HepG2 (cell line): ENCODE measurements around the gene ATG2A. TPM values are rescaled to one million over a fixed set of nuclear protein-coding genes. Genes with fewer than 3 reads are reported as not detected.

Experiments used
- ATF5 ChIP-seq: sonication (generic); formaldehyde crosslinking; IDR thresholded peaks from 2 replicates; pipeline ENCODE4 v1.4.0; 2020; ENCODE audit warnings: mild to moderate bottlenecking, low read depth, missing genetic modification reagents
- CBX2 ChIP-seq, 2 experiments: fragments of 200-600 bp in 1 of 2; sonication (generic); formaldehyde crosslinking in 1 of 2; IDR thresholded peaks; 2 replicates each; pipeline versions ENCODE4 v1.7.0 to v1.8.1; 2018 to 2022; ENCODE audit warnings: low read depth in 2 of 2, low read length in 1 of 2, mild to moderate bottlenecking in 1 of 2, missing genetic modification reagents in 1 of 2
- CC2D1A ChIP-seq: sonication (generic); formaldehyde crosslinking; IDR thresholded peaks from 2 replicates; pipeline ENCODE4 v1.8.1; 2023; ENCODE audit warnings: mild to moderate bottlenecking, missing genetic modification reagents
- CHCHD3 ChIP-seq: sonication (generic); formaldehyde crosslinking; IDR thresholded peaks from 2 replicates; pipeline ENCODE4 v1.8.0; 2022; ENCODE audit warnings: mild to moderate bottlenecking, missing genetic modification reagents, moderate library complexity
- FOXC1 ChIP-seq: sonication (generic); formaldehyde crosslinking; IDR thresholded peaks from 2 replicates; pipeline ENCODE4 v1.8.0; 2022; ENCODE audit warnings: mild to moderate bottlenecking, missing genetic modification reagents, borderline replicate concordance
- GZF1 ChIP-seq: sonication (generic); formaldehyde crosslinking; IDR thresholded peaks from 2 replicates; pipeline ENCODE4 v1.5.1; 2020; ENCODE audit warnings: mild to moderate bottlenecking, missing genetic modification reagents
- HNF4A ChIP-seq: sonication (generic); formaldehyde crosslinking; IDR thresholded peaks from 2 replicates; pipeline ENCODE4 v1.4.0; 2020; ENCODE audit warnings: missing genetic modification reagents
- HOXA7 ChIP-seq: sonication (generic); formaldehyde crosslinking; IDR thresholded peaks from 2 replicates; pipeline ENCODE4 v1.8.1; 2022; ENCODE audit warnings: mild to moderate bottlenecking, missing genetic modification reagents, moderate library complexity
- HOXA9 ChIP-seq: sonication (generic); formaldehyde crosslinking; IDR thresholded peaks from 2 replicates; pipeline ENCODE4 v1.8.1; 2022; ENCODE audit warnings: missing genetic modification reagents, mild to moderate bottlenecking, moderate library complexity, borderline replicate concordance
- JUN ChIP-seq: sonication (generic); formaldehyde crosslinking; IDR thresholded peaks from 2 replicates; pipeline ENCODE4 v1.4.0; 2020; ENCODE audit warnings: mild to moderate bottlenecking, missing genetic modification reagents
- MXI1 ChIP-seq: IDR thresholded peaks from 3 replicates; pipeline ENCODE4 v1.6.1; 2012; ENCODE audit warnings: low read depth, low read length, inconsistent platforms, borderline replicate concordance
- MYC ChIP-seq: sonication (generic); formaldehyde crosslinking; IDR thresholded peaks from 2 replicates; pipeline ENCODE4 v1.9.0; 2021; ENCODE audit warnings: missing genetic modification reagents, borderline replicate concordance
- NAIF1 ChIP-seq: sonication (generic); formaldehyde crosslinking; IDR thresholded peaks from 2 replicates; pipeline ENCODE4 v1.5.0; 2020; ENCODE audit warnings: mild to moderate bottlenecking, missing genetic modification reagents, borderline replicate concordance
- ZNF12 ChIP-seq: sonication (generic); formaldehyde crosslinking; IDR thresholded peaks from 2 replicates; pipeline ENCODE4 v1.5.0; 2020; ENCODE audit warnings: missing genetic modification reagents
- ZNF20 ChIP-seq: sonication (generic); formaldehyde crosslinking; IDR thresholded peaks from 2 replicates; pipeline ENCODE4 v1.4.0; 2020; ENCODE audit warnings: mild to moderate bottlenecking, moderate library complexity, missing genetic modification reagents
- ZNF430 ChIP-seq: sonication (generic); formaldehyde crosslinking; IDR thresholded peaks from 2 replicates; pipeline ENCODE4 v1.9.0; 2021; ENCODE audit warnings: mild to moderate bottlenecking, missing genetic modification reagents
- ZNF513 ChIP-seq: sonication (generic); formaldehyde crosslinking; conservative IDR thresholded peaks from 2 replicates; pipeline ENCODE4 v1.5.0; 2020; ENCODE audit warnings: missing genetic modification reagents
- ZNF562 ChIP-seq: sonication (generic); formaldehyde crosslinking; IDR thresholded peaks from 2 replicates; pipeline ENCODE4 v1.8.0; 2022; ENCODE audit warnings: missing genetic modification reagents, borderline replicate concordance
- polyA plus RNA-seq, 8 experiments: library from polyadenylated mRNA; depleted of rRNA in 3 of 8; stranded (reverse) in 7 of 8; unstranded in 1 of 8; fragments of >200 nt; fragmentation: Illumina TruSeq in 4 of 8; extraction: Trizol in 4 of 8; gene quantifications; 2 replicates each; pipeline versions ENCODE4 v1.2.1 to v1.2.3, GENCODE V29; 2011 to 2016; ENCODE audit warnings: low read depth in 4 of 8, missing spikeins in 1 of 8, mixed read lengths in 1 of 8; ENCODE audit not compliant: insufficient read depth in 1 of 8
- total RNA-seq, 5 experiments: library from RNA; depleted of rRNA; stranded (reverse); fragments of >200 nt; fragmentation: Illumina TruSeq; extraction: Trizol; gene quantifications; 2 replicates each; pipeline ENCODE4 v1.2.3, GENCODE V29; 2016; ENCODE audit warnings: low read depth in 1 of 5
- TF ChIP-seq, protein P1 (sequence below): sonication (generic); formaldehyde crosslinking; IDR thresholded peaks from 2 replicates; pipeline ENCODE4 v1.8.1; 2023; ENCODE audit warnings: mild to moderate bottlenecking, missing genetic modification reagents
- TF ChIP-seq, protein P2 (sequence below): sonication (generic); formaldehyde crosslinking; IDR thresholded peaks from 2 replicates; pipeline ENCODE4 v1.4.0; 2020; ENCODE audit warnings: missing genetic modification reagents
- TF ChIP-seq, protein P3 (sequence below): conservative IDR thresholded peaks from 2 replicates; pipeline ENCODE4 v1.6.1; 2018; ENCODE audit warnings: missing genetic modification reagents

Gene ATG2A
- total and polyA plus RNA-seq, 2 of the 13 experiments (the other 11 are each of a cell fraction or from before 2014, with no cell fraction given), result 6.7 to 8.0 TPM

DNA sequence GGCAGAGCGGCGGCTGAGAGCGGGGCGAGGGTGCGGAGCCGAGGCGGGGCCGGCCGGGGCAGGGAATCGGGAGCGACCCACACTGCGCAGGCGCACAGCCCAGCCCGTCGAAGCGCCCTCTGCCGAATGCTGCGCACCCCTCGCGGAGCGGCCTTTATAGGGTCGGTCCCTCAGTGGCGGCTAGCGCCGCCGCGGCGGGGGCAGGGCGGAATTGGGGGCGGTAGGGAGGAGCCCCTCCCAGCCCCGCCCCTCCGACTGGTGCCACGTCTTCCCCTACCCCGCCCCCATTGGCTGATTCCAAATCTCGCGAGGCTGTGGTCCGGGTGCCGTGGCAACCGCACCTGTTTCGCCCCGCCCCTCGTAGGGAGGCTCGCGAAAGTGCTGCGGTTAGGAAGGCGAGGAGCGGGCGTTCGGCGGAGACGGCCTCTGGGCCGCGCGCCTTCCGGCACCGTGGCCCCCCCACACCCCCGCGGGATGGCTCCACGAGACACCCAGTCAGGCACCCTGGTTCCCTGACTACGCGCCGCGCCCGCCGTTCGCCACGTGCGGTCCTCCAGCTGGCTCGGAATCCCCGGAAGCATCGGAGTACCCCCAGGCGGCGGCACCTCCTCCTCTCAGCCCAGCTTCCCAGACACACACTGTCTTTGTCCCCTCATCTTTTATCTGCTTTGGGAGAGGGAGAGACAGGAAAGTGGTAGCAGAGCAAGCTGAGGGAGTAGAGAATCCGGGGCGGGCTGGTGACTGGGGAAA lies 38.3 kb downstream of the ATG2A start, which contains the start of gene EHD1 (continued):
- TF ChIP-seq FOXC1 (CRISPR knock-in tag) (0 out of 2 replicates have a peak, but pooled peaks have one; percentile 28), ZNF12 (peak; percentile 9; the same call in 1 of the 2 replicates), MXI1 (peak; percentile 94; the same call in 2 of the 3 replicates), ZNF430 (peak; percentile 86), CHCHD3 (no peak), JUN (peak; percentile 26; the same call in 1 of the 2 replicates), HOXA7 (CRISPR knock-in tag) (no peak), HNF4A (no peak), MYC (peak; percentile 88), GZF1 (CRISPR knock-in tag) (peak; percentile 46; the same call in 1 of the 2 replicates), CBX2 (IDR thresholded peaks at IDR 0.05; ENCODE audit: low read depth, low read length) (no peak), CBX2 (CRISPR knock-in tag; IDR thresholded peaks at IDR 0.05; ENCODE audit: low read depth) (no peak), CC2D1A (CRISPR knock-in tag) (no peak), ATF5 (no peak; the same call in 1 of the 2 replicates), ZNF513 (CRISPR knock-in tag) (no peak), ZNF20 (no peak), HOXA9 (CRISPR knock-in tag) (no peak), NAIF1 (CRISPR knock-in tag) (no peak), ZNF562 (CRISPR knock-in tag) (no peak)
- TF ChIP-seq, protein P1, sequence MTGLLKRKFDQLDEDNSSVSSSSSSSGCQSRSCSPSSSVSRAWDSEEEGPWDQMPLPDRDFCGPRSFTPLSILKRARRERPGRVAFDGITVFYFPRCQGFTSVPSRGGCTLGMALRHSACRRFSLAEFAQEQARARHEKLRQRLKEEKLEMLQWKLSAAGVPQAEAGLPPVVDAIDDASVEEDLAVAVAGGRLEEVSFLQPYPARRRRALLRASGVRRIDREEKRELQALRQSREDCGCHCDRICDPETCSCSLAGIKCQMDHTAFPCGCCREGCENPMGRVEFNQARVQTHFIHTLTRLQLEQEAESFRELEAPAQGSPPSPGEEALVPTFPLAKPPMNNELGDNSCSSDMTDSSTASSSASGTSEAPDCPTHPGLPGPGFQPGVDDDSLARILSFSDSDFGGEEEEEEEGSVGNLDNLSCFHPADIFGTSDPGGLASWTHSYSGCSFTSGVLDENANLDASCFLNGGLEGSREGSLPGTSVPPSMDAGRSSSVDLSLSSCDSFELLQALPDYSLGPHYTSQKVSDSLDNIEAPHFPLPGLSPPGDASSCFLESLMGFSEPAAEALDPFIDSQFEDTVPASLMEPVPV (CRISPR knock-in tag), result peak; percentile 78; the same call in 1 of the 2 replicates
- TF ChIP-seq, protein P2, sequence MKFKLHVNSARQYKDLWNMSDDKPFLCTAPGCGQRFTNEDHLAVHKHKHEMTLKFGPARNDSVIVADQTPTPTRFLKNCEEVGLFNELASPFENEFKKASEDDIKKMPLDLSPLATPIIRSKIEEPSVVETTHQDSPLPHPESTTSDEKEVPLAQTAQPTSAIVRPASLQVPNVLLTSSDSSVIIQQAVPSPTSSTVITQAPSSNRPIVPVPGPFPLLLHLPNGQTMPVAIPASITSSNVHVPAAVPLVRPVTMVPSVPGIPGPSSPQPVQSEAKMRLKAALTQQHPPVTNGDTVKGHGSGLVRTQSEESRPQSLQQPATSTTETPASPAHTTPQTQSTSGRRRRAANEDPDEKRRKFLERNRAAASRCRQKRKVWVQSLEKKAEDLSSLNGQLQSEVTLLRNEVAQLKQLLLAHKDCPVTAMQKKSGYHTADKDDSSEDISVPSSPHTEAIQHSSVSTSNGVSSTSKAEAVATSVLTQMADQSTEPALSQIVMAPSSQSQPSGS, result peak; percentile 70
- TF ChIP-seq, protein P3, sequence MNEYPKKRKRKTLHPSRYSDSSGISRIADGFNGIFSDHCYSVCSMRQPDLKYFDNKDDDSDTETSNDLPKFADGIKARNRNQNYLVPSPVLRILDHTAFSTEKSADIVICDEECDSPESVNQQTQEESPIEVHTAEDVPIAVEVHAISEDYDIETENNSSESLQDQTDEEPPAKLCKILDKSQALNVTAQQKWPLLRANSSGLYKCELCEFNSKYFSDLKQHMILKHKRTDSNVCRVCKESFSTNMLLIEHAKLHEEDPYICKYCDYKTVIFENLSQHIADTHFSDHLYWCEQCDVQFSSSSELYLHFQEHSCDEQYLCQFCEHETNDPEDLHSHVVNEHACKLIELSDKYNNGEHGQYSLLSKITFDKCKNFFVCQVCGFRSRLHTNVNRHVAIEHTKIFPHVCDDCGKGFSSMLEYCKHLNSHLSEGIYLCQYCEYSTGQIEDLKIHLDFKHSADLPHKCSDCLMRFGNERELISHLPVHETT (CRISPR knock-in tag), result no peak; the same call in none of the 2 replicates
